IMR-90 (cell line): ENCODE data around the gene R3HDM4. TPM values are rescaled to one million over a fixed set of nuclear protein-coding genes. Genes with fewer than 3 reads are reported as not detected.

Source experiments
- ATAC-seq: fragments of 200-7000 bp; cut with Tn5 transposase; 2 replicates; pipeline ENCODE4 v1.9.1; 2020; ENCODE audit warnings: low read depth, mild to moderate bottlenecking, moderate library complexity
- BruUV-seq: library from RNA; stranded (reverse); fragments of 400-500 nt; replicated peaks from 2 replicates; lab custom pipeline; 2021; lab: Mats Ljungman, UMichigan
- CTCF ChIA-PET: fragments of 300-600 bp; formaldehyde crosslinking; extraction: SDS; loops from one replicate; lab custom pipeline; 2021; ENCODE audit warnings: antibody characterized with exemption; lab: Yijun Ruan, JAX
- POLR2A ChIA-PET: fragments of 300-600 bp; sonication (Branson Sonifier 250); formaldehyde crosslinking; loops from one replicate; lab custom pipeline; 2022; ENCODE audit warnings: antibody characterized with exemption; ENCODE audit not compliant: unreplicated experiment; lab: Charles Lee
- DNase-seq: peaks from one replicate; pipeline ENCODE4 v3.0.0; 2013
- H2AFZ ChIP-seq: replicated peaks from 2 replicates; pipeline ENCODE3; 2013; ENCODE audit warnings: low read length, mild to moderate bottlenecking; ENCODE audit not compliant: poor library complexity
- H2AK5ac ChIP-seq: 2 replicates; pipeline ENCODE4 v1.6.1; 2013; ENCODE audit warnings: low read depth, low read length, inconsistent platforms
- H2AK9ac ChIP-seq: replicated peaks from 2 replicates; pipeline ENCODE3; 2013; ENCODE audit warnings: mild to moderate bottlenecking, low read depth, low read length, moderate library complexity; ENCODE audit not compliant: poor library complexity
- H2BK120ac ChIP-seq: 2 replicates; pipeline ENCODE4 v1.6.1; 2013; ENCODE audit warnings: low read depth, low read length, inconsistent platforms
- H2BK15ac ChIP-seq: 3 replicates; pipeline ENCODE4 v1.6.1; 2013; ENCODE audit warnings: low read depth, low read length, inconsistent platforms
- H2BK20ac ChIP-seq: 2 replicates; pipeline ENCODE4 v1.6.1; 2013; ENCODE audit warnings: low read depth, mild to moderate bottlenecking, inconsistent platforms, low read length, moderate library complexity
- H2BK5ac ChIP-seq: 2 replicates; pipeline ENCODE4 v1.6.1; 2013; ENCODE audit warnings: mild to moderate bottlenecking, low read depth, low read length, inconsistent platforms; ENCODE audit not compliant: poor library complexity, severe bottlenecking
- H3K14ac ChIP-seq: replicated peaks from 2 replicates; pipeline ENCODE4 v1.6.1; 2013; ENCODE audit warnings: low read depth, low read length, inconsistent platforms
- H3K18ac ChIP-seq: 2 replicates; pipeline ENCODE4 v1.6.1; 2013; ENCODE audit warnings: low read depth, low read length, control low read depth
- H3K23ac ChIP-seq: 2 replicates; pipeline ENCODE4 v1.6.1; 2013; ENCODE audit warnings: low read depth, low read length, inconsistent platforms
- H3K27ac ChIP-seq: 2 replicates; pipeline ENCODE4 v1.5.1; 2013; ENCODE audit warnings: mild to moderate bottlenecking, control low read depth, low read length; ENCODE audit not compliant: insufficient read depth
- H3K27me3 ChIP-seq: 2 replicates; pipeline ENCODE4 v1.6.1; 2013; ENCODE audit warnings: low read length; ENCODE audit not compliant: control insufficient read depth, insufficient read depth
- H3K36me3 ChIP-seq: 2 replicates; pipeline ENCODE4 v1.6.1; 2013; ENCODE audit warnings: low read length, mixed read lengths; ENCODE audit not compliant: control insufficient read depth, insufficient read depth
- H3K4ac ChIP-seq: 2 replicates; pipeline ENCODE4 v1.6.1; 2013; ENCODE audit warnings: low read depth, low read length, inconsistent platforms
- H3K4me1 ChIP-seq: 2 replicates; pipeline ENCODE4 v1.6.1; 2013; ENCODE audit warnings: low read length, mixed read lengths; ENCODE audit not compliant: control insufficient read depth, insufficient read depth
- H3K4me2 ChIP-seq: 2 replicates; pipeline ENCODE4 v1.6.1; 2013; ENCODE audit warnings: low read depth, mild to moderate bottlenecking, control low read depth, low read length, moderate library complexity
- H3K4me3 ChIP-seq: 2 replicates; pipeline ENCODE4 v1.5.1; 2013; ENCODE audit warnings: low read depth, mild to moderate bottlenecking, control low read depth, low read length, moderate library complexity; ENCODE audit not compliant: insufficient read depth
- H3K56ac ChIP-seq: 2 replicates; pipeline ENCODE4 v1.6.1; 2013; ENCODE audit warnings: low read length, inconsistent platforms; ENCODE audit not compliant: insufficient read depth; ENCODE audit errors: extremely low read depth
- H3K79me1 ChIP-seq, 2 experiments: 2 replicates each; pipeline ENCODE4 v1.6.1; 2013; ENCODE audit warnings: low read length in 2 of 2, inconsistent platforms in 1 of 2, low read depth in 1 of 2
- H3K9ac ChIP-seq: 2 replicates; pipeline ENCODE4 v1.6.1; 2013; ENCODE audit warnings: low read depth, low read length, control low read depth
- H3K9me1 ChIP-seq: 2 replicates; pipeline ENCODE4 v1.6.1; 2013; ENCODE audit warnings: low read length, inconsistent platforms; ENCODE audit not compliant: insufficient read depth
- H3K9me3 ChIP-seq: 2 replicates; pipeline ENCODE4 v1.6.1; 2013; ENCODE audit warnings: low read length; ENCODE audit not compliant: control insufficient read depth, insufficient read depth
- H4K20me1 ChIP-seq: 2 replicates; pipeline ENCODE4 v1.6.1; 2013; ENCODE audit warnings: low read length, inconsistent platforms; ENCODE audit not compliant: insufficient read depth
- H4K5ac ChIP-seq: 2 replicates; pipeline ENCODE4 v1.6.1; 2013; ENCODE audit warnings: mild to moderate bottlenecking, low read depth, low read length, control low read depth
- H4K8ac ChIP-seq, 2 experiments: 2 replicates each; pipeline ENCODE4 v1.6.1; 2013; ENCODE audit warnings: low read depth in 2 of 2, low read length in 2 of 2, control low read depth in 1 of 2, inconsistent platforms in 1 of 2
- H4K91ac ChIP-seq: 2 replicates; pipeline ENCODE4 v1.6.1; 2013; ENCODE audit warnings: low read depth, low read length, inconsistent platforms; ENCODE audit not compliant: insufficient read depth
- BHLHE40 ChIP-seq: fragments of 150-350 bp; IDR thresholded peaks from 2 replicates; pipeline ENCODE4 v1.6.1; 2016; ENCODE audit warnings: mild to moderate bottlenecking, low read depth, low read length
- CEBPB ChIP-seq: IDR thresholded peaks from 2 replicates; pipeline ENCODE4 v1.6.1; 2012; ENCODE audit warnings: low read depth, low read length, improper control_type of control experiment
- CHD1 ChIP-seq: IDR thresholded peaks from 2 replicates; pipeline ENCODE4 v1.6.1; 2012; ENCODE audit warnings: low read depth, low read length, improper control_type of control experiment
- CTCF ChIP-seq: conservative IDR thresholded peaks from 2 replicates; pipeline ENCODE4 v1.5.1; 2012; ENCODE audit warnings: mild to moderate bottlenecking, low read depth, low read length, improper control_type of control experiment
- FOS ChIP-seq: fragments of 150-350 bp; IDR thresholded peaks from 2 replicates; pipeline ENCODE4 v1.6.1; 2016; ENCODE audit warnings: low read depth, low read length
- MAFK ChIP-seq: IDR thresholded peaks from 2 replicates; pipeline ENCODE4 v1.6.1; 2012; ENCODE audit warnings: low read depth, low read length, improper control_type of control experiment
- MAZ ChIP-seq: IDR thresholded peaks from 2 replicates; pipeline ENCODE4 v1.6.1; 2012; ENCODE audit warnings: low read depth, mild to moderate bottlenecking, low read length, improper control_type of control experiment, moderate library complexity, borderline replicate concordance
- NFE2L2 ChIP-seq: fragments of 150-350 bp; IDR thresholded peaks from 2 replicates; pipeline ENCODE4 v1.6.1; 2016; ENCODE audit warnings: low read depth, mild to moderate bottlenecking, low read length
- POLR2A ChIP-seq: IDR thresholded peaks from 2 replicates; pipeline ENCODE4 v1.6.1; 2012; ENCODE audit warnings: mild to moderate bottlenecking, low read depth, low read length
- RAD21 ChIP-seq: IDR thresholded peaks from 2 replicates; pipeline ENCODE4 v1.6.1; 2012; ENCODE audit warnings: low read length, improper control_type of control experiment
- RCOR1 ChIP-seq: IDR thresholded peaks from 2 replicates; pipeline ENCODE4 v1.6.1; 2012; ENCODE audit warnings: mild to moderate bottlenecking, low read length, improper control_type of control experiment; ENCODE audit not compliant: insufficient replicate concordance
- RFX5 ChIP-seq: IDR thresholded peaks from 2 replicates; pipeline ENCODE4 v1.8.0; 2012; ENCODE audit warnings: low read depth, mild to moderate bottlenecking, low read length, moderate library complexity
- SMC3 ChIP-seq: fragments of 150-350 bp; IDR thresholded peaks from 2 replicates; pipeline ENCODE4 v1.6.1; 2016; ENCODE audit warnings: low read depth, mild to moderate bottlenecking, antibody characterized with exemption, low read length, moderate library complexity
- USF2 ChIP-seq: fragments of 150-350 bp; IDR thresholded peaks from 2 replicates; pipeline ENCODE4 v1.6.1; 2017; ENCODE audit warnings: mild to moderate bottlenecking, antibody characterized with exemption, low read length, low read depth
- WGBS, 2 experiments: methylation state at CpG; one replicate each; pipeline versions ENCODE4 v1.1.5 to v1.1.7; 2013; ENCODE audit warnings: missing lambda C conversion rate in 2 of 2; ENCODE audit not compliant: insufficient read length in 1 of 2; ENCODE audit errors: extremely low coverage in 2 of 2; 5-methylcytosine and 5-hydroxymethylcytosine counted together
- dilution Hi-C: fragments of 300-500 bp; cut with HindIII; formaldehyde crosslinking; loops from one replicate; pipeline ENCODE4 v1.14.3; 2018; ENCODE audit warnings: low sequenced_read_pairs; ENCODE audit not compliant: unreplicated experiment
- in situ Hi-C: fragments of 300-500 bp; cut with MboI; formaldehyde crosslinking; loops from 3 replicates; pipeline ENCODE4 v1.14.3; 2019; ENCODE audit warnings: low sequenced_read_pairs, inconsistent platforms, mixed read lengths
- intact Hi-C: fragments of 100-400 bp; cut with micrococcal nuclease; formaldehyde crosslinking; loops from 2 replicates; pipeline ENCODE4 v1.10.0; 2022
- polyA plus RNA-seq, 3 experiments: library from polyadenylated mRNA; depleted of rRNA; stranded (reverse); fragments of >200 nt; gene quantifications; 2 replicates each; pipeline ENCODE4 v1.2.3, GENCODE V29; 2012; ENCODE audit warnings: low replicate concordance in 1 of 3
- total RNA-seq: library from RNA; depleted of rRNA; stranded (reverse); fragments of >200 nt; gene quantifications from 2 replicates; pipeline ENCODE4 v1.2.3, GENCODE V29; 2012

The R3HDM4 gene
- total and polyA plus RNA-seq, 2 of the 4 experiments (the other 2 are of a cell fraction): 9.0 to 51.5 TPM

- intact Hi-C loops: no loop called here
- BruUV-seq: no TSS peak
- H4K5ac ChIP-seq: no peak overlapping the region
- no peaks in the 10 kb centered on the region for H3K4me1 ChIP-seq
- no peak overlapping the region for H4K91ac ChIP-seq
- ChIA-PET POLR2A (interaction anchor here (0.7 kb wide), 1 partner anchor 57 kb away, joined by 8 read pairs; the partner anchor contains the start of gene PRTN3), CTCF (no interaction called here)
- no peak overlapping the region for H3K27ac ChIP-seq
- TF ChIP-seq RFX5 (no peak), USF2 (no peak), CEBPB (no peak), MAZ (no peak), RCOR1 (no peak), FOS (no peak), CTCF (no peak), MAFK (no peak), CHD1 (no peak), RAD21 (no peak), SMC3 (no peak), NFE2L2 (no peak), POLR2A (no peak), BHLHE40 (no peak)
- no peak overlapping the region for H2AK9ac ChIP-seq
- no peak overlapping the region for H2AFZ ChIP-seq
- no peak for DNase-seq
- H3K4me3 ChIP-seq: no peak overlapping the region
- no peak overlapping the region for H4K8ac ChIP-seq
- dilution Hi-C loops: no loop called here
- H3K4ac ChIP-seq: no peak overlapping the region
- no peak overlapping the region for H2BK120ac ChIP-seq
- in situ Hi-C loops: no loop called here
- 91% methylated on average over 20 of the region's 26 CpGs; no CpG with 5 or more reads in 1 of the 2 experiments for WGBS, 2 experiments
- no peak overlapping the region for H2BK15ac ChIP-seq
- no peak overlapping the region for H2AK5ac ChIP-seq
- H3K36me3 ChIP-seq: peaks cover 25% of the 10 kb centered on the region; the same call in 1 of the 2 replicates
- H3K56ac ChIP-seq: no peak overlapping the region
- H3K27me3 ChIP-seq: no peaks in the 10 kb centered on the region
- H3K9ac ChIP-seq: no peak overlapping the region
- no peak overlapping the region for H2BK5ac ChIP-seq
- H3K9me1 ChIP-seq: peaks cover 6% of the 10 kb centered on the region
- H3K4me2 ChIP-seq: no peak overlapping the region
- no peak for ATAC-seq
- peaks cover 28% of the 10 kb centered on the region for H4K20me1 ChIP-seq
- H3K79me1 ChIP-seq: peaks cover 0 to 20% of the 10 kb centered on the region in 2 experiments; a peak in 3 of 4 replicates
- no peak overlapping the region for H3K23ac ChIP-seq
- no peaks in the 10 kb centered on the region for H3K9me3 ChIP-seq
- no peak overlapping the region for H3K14ac ChIP-seq
- no peak overlapping the region for H3K18ac ChIP-seq
- no peak overlapping the region for H2BK20ac ChIP-seq
Observed at GRCh38 chr19:897442-898039, 15.5 kb downstream of the R3HDM4 start.
